Lower leg skin (tissue), 4 donors: ENCODE results near the gene MAST4. TPM values are rescaled to one million over a fixed set of nuclear protein-coding genes. Genes with fewer than 3 reads are reported as not detected.

Experiments used
- DNase-seq, 2 donors: peaks; one replicate each; pipeline ENCODE4 v3.0.0-alpha.2; 2019; ENCODE audit warnings: low spot score in 2 of 2
- H3K4me3 ChIP-seq: fragments of 200-600 bp; sonication (generic); 2 replicates; pipeline ENCODE4 v1.5.1; 2017; ENCODE audit warnings: mild to moderate bottlenecking, low read depth; ENCODE audit not compliant: poor library complexity, severe bottlenecking
- POLR2A ChIP-seq, 2 donors: fragments of 450-650 bp; IDR thresholded peaks; one replicate each; pipeline ENCODE4 v1.6.1; 2016 to 2017; ENCODE audit warnings: antibody characterized with exemption in 2 of 2, mild to moderate bottlenecking in 1 of 2, moderate library complexity in 1 of 2
- WGBS, 2 donors: methylation state at CpG; one replicate each; pipeline ENCODE4 v1.1.5; 2018; 5-methylcytosine and 5-hydroxymethylcytosine counted together
- intact Hi-C: fragments of 100-400 bp; cut with DNase I; formaldehyde crosslinking; loops from one replicate; pipeline ENCODE4 v1.15.0; 2023; ENCODE audit warnings: low total_unique reads
- total RNA-seq, 4 donors: library from RNA; depleted of rRNA; stranded (reverse); fragments of >200 nt; gene quantifications; one replicate each; pipeline ENCODE4 v1.1.0, GENCODE V29; 2016
- TF ChIP-seq, protein P1 (sequence below), 3 donors: fragments of 450-650 bp; IDR thresholded peaks; one replicate each; pipeline ENCODE4 v1.5.1; 2016; ENCODE audit warnings: antibody characterized with exemption in 3 of 3, mild to moderate bottlenecking in 3 of 3, moderate library complexity in 2 of 3

Gene MAST4
- total RNA-seq, 4 donors from 2014 or later = 49.0 to 109 (median 55.5) TPM

DNA sequence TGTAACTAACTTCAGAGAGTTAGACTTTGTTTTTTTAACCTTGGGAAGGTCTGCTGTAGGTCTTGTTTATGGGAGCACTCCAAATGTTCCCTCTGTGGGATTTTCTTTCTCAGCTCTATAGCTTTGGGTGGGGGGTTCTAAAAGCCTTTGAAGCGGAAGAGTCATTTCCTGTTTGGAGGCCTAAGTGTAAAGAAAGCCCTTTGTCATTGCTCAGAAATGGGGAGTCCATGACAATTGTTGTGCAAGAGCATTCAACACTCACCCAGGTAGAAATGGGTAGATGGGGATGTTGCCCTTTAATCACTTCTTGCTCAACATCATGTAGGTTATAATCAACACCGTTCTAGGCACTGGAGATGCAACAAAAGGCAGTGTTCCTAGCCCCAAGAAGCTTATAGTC, 30.3 kb upstream of the MAST4 start:
- no peak overlapping the region for H3K4me3 ChIP-seq
- WGBS, 2 donors = 87 to 94% methylated on average over 2 of the region's 2 CpGs
- intact Hi-C loops = no loop called here
- TF ChIP-seq, protein P1, sequence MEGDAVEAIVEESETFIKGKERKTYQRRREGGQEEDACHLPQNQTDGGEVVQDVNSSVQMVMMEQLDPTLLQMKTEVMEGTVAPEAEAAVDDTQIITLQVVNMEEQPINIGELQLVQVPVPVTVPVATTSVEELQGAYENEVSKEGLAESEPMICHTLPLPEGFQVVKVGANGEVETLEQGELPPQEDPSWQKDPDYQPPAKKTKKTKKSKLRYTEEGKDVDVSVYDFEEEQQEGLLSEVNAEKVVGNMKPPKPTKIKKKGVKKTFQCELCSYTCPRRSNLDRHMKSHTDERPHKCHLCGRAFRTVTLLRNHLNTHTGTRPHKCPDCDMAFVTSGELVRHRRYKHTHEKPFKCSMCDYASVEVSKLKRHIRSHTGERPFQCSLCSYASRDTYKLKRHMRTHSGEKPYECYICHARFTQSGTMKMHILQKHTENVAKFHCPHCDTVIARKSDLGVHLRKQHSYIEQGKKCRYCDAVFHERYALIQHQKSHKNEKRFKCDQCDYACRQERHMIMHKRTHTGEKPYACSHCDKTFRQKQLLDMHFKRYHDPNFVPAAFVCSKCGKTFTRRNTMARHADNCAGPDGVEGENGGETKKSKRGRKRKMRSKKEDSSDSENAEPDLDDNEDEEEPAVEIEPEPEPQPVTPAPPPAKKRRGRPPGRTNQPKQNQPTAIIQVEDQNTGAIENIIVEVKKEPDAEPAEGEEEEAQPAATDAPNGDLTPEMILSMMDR (IDR thresholded peaks at IDR 0.05) = no peak
- TF ChIP-seq POLR2A (IDR thresholded peaks at IDR 0.05) = no peak
- no peak for DNase-seq

DNA sequence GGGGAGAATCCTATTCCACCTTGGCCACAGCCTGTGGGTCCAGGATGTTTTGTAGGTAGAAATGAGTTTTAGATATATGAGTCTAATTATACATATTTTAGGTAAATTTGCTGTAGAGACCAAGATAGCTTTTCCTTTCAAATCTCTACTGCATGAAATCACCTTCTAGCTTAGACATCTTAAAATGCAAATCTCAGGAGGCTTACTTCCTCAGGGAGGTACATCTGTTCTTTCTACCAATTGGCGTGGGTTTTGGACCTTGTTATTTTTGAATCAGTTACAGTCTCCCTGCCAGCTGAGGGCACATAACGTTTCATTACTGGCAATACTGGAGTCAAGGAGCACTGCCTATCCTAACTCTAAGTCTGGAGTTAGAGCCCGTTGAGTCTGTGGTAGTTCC, 28.7 kb upstream of the MAST4 start:
- intact Hi-C loops = no loop called here
- no peak overlapping the region for H3K4me3 ChIP-seq
- TF ChIP-seq, protein P1 (IDR thresholded peaks at IDR 0.05) = no peak
- TF ChIP-seq POLR2A (IDR thresholded peaks at IDR 0.05) = no peak
- WGBS, 2 donors = 58 to 73% methylated on average over 3 of the region's 3 CpGs
- no peak for DNase-seq

DNA sequence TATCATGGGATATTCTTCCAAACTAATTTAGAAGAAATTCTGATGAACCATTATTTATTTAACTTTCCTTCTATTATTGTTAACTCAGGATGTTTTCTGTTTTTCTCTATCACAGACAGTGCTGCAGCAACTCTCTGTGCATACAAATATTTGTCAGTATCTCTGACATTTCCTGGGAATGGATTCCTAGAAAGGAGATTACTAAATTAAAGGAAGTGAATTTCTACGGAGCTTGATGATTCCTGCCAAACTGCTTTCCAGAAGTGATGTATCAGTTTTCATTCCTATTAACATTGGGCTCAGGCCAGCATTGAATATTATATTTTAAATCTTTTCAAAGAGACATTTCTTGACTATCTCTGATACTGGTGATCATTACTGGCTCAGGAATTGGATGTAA, 26.0 kb upstream of the MAST4 start:
- intact Hi-C loops = no loop called here
- whole genome bisulfite sequencing, 2 donors = 11 to 13% methylated on average over 1 of the region's 1 CpG
- DNase-seq = no peak
- TF ChIP-seq, protein P1 (IDR thresholded peaks at IDR 0.05) = no peak
- TF ChIP-seq POLR2A (IDR thresholded peaks at IDR 0.05) = no peak
- no peak overlapping the region for H3K4me3 ChIP-seq

DNA sequence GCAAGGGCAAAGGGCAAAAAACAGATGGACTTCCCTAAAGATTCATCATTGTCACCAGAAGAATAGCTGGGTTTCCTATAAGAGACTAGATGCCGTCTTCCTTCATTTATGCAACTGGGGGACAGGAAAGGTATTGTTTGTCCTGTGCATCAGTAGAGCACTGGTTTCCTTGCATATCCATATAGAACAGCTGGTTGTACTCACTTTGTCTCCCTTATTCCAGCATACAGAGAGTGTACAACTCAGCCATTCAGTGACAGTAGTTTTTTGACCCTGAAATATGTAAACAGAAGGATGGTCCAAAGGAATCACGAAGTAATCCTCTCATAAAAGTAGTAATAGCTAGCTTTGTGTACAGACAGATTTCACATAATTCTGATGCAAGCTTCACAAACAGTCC, 22.5 kb upstream of the MAST4 start:
- no peak for TF ChIP-seq POLR2A (IDR thresholded peaks at IDR 0.05)
- TF ChIP-seq, protein P1 (IDR thresholded peaks at IDR 0.05) = no peak
- WGBS, 2 donors = 37 to 55% methylated on average over 2 of the region's 2 CpGs
- intact Hi-C loops = no loop called here
- H3K4me3 ChIP-seq = no peak overlapping the region
- DNase-seq = no peak

DNA sequence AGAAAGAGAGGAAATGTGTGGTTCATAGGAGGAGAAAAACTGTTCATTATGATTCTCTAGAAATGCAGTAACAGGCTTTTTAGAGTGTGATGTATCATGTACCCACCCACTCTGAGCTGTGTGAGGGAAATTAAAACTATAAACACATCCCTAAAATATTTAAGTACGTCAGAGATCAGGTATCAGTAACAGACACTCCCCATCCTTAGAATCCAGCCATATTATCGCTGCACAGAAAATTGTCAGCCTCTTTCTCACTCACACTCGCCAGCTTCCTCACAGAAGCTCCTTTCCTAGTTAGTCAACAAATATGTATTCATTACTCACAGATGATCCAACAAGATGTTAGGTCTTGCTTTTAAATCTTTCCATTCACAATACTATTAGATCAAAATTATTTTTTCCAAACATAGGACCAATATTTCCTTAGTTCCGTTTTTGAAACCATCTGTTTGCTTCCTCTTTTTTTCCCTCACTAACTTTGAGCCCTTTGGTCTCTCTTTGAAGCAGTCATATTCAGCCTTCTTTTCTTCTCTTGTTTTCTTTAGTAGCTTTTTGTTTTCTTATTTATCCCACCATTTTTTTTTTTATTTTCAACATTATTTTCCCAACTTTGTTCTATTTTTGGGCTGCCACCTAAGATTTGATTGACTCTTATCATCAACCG, 13.6 kb upstream of the MAST4 start:
- no peak for DNase-seq
- intact Hi-C loops = no loop called here
- no peak overlapping the region for H3K4me3 ChIP-seq
- 51 to 60% methylated on average over 5 of the region's 5 CpGs for WGBS, 2 donors
- TF ChIP-seq, protein P1 (IDR thresholded peaks at IDR 0.05) = no peak
- TF ChIP-seq POLR2A (IDR thresholded peaks at IDR 0.05) = no peak

DNA sequence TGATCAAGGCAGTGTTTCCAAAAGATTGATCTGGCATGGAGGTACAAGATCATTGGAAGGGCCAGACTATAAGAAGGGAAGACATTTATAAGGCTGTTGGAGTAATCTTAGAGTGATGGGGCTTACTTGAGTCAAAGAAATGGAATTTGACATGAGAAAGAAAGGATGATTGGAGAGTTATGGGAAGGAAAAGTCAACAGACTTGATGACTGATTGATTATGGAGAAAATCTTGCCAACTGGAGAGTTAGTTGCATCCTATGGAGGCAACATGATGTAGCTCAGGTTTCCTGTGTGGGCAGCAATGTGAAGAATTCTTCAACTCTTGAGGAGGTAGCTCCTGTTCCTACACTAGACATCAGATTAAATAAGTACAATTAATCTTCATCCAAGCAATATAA, 10.9 kb upstream of the MAST4 start:
- no peak for TF ChIP-seq POLR2A (IDR thresholded peaks at IDR 0.05)
- TF ChIP-seq, protein P1 (IDR thresholded peaks at IDR 0.05) = no peak
- DNase-seq = no peak
- H3K4me3 ChIP-seq = no peak overlapping the region
- intact Hi-C loops = no loop called here
